ENCODE measurements around the gene GPR83.

GPR83 gene

DNA sequence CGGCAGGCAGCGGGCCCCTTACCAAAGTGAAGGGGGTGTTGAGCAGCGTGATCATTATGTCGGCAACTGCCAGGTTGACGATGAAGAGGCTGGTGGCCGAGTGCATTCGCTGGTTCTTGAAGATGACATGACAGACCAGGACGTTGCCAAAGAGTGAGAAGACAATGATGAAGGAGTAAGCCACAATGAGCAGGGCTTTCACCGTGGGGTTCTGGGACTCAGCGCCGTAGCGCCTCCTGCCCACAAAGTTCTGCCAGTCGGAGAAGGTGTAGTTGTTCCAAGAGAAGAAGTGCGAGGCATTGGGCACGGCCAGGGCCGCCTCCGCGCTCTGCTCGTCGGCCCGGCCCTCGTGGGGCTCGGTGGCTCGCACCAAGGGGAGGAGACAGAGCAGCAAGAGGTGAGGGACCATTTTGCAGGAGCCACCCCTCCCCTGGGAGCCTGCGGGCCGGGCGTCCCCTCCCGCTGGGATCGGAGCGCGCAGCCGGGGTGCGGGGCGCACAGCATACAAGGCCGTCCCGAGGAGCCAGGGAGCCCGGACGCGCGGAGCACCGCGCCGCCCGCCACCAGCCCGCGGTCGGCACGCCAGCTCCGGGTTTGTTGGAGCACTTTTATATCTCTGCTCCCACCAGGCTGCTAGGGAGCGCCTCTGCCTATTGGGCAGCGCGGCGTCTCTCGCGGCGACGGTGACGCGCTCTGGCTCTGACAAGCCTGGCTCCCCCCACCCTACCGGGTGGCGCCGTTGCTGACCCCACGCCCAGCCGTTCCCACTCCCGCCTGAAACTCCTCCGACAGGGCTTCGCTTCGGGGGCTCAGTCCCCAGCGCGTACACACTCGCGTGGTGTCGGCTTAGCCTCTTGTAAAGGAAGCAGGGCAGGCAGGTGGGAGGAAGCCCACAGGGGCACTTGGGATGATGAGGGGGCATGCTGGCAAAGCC, at the start of gene GPR83:
Gene GPR83 (minus strand): TSS at position 581 of the 934 bp plus-strand sequence. CDS start 172 bp downstream, at position 409.
- DNase-seq (ENCODE audit: low read depth) = no peak

DNA sequence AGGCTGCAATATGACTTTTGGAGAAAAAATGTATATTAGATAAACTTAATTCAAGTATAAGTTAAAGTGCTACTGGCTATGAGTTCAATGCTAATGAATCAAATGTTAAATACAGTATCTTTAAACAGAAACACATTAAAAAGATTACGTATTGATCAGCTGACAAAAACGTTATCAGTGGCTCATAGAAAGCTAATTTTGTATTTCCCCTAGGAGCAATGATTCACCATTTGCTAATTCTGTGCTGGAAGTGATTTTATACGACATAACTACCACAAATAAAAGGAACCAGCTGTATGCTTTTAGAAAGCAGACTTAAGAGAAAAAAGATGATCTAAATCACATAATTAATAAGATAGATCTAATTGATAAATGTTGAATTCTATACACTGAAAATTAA, 48.8 kb upstream of the GPR83 start:
- peak; percentile 6 for DNase-seq (ENCODE audit: low read depth)
- H3K4me3 ChIP-seq (ENCODE audit: low read depth, low read length) = no peak overlapping the region

More for the DNA sequence above, at the start of gene GPR83:
- H3K4me3 ChIP-seq (ENCODE audit: low read depth, low read length) = peak within 1 kb of the TSS; percentile 47

DNA sequence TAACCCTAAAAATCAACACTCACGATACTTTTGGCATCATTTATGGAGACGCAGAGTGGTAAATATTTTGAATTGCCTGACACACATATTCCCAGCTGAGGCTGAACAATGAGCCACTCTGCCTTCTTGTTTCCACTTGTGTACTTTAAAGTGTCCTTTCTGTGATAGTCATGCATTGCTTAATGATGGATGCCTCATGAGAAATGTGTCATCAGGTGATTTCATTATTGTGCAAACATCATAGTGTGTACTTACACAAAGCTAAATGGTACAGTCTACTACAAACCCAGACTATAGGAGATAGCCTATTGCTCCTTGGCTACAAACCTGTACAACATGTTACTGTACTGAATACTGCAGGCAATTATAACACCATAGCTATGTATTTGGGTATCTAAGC, 48.2 kb upstream of the GPR83 start:
- DNase-seq (ENCODE audit: low read depth) = peak; percentile 75
- no peak overlapping the region for H3K4me3 ChIP-seq (ENCODE audit: low read depth, low read length)

DNA sequence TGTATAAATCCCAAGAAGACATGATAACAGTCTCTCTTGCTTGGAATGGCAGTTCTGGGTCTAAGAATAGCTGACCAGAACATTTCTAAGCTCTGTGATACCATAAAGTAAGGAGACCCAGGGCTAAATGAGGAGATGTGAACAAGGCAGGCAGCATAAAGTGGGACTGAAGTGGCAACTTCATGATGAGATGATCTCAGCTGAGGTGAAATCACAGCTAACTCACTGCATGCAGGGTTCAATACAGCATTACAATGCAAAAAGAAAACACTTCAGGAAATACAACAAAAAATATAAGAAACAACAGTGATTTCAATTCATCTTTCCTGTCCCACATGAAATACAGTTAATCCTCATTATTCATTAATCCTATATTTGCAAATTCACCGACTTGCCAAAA, 47.8 kb upstream of the GPR83 start:
- DNase-seq (ENCODE audit: low read depth) = no peak

DNA sequence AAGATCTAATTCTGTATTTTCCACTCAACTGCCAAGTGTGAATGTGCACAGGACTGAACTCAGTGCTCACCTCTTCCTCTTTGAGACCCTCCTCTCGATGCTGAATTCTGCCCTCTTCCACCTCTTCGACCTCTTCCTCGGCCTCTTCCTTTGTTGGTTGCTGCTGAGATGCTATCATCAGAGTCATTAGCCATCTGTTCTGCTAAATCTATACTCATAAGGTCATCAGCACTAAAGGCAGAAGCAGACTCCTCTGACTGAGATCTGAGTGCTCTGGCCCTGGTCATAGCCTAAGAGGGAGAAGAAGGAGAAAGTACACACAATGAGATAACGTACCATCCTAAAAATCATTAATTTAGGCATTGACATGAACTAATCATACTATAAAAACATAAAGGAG, 45.9 kb upstream of the GPR83 start:
- H3K4me3 ChIP-seq (ENCODE audit: low read depth, low read length) = no peak overlapping the region
- DNase-seq (ENCODE audit: low read depth) = no peak

More for the DNA sequence above, 47.8 kb upstream of the GPR83 start:
- H3K4me3 ChIP-seq (ENCODE audit: low read depth, low read length) = no peak overlapping the region

DNA sequence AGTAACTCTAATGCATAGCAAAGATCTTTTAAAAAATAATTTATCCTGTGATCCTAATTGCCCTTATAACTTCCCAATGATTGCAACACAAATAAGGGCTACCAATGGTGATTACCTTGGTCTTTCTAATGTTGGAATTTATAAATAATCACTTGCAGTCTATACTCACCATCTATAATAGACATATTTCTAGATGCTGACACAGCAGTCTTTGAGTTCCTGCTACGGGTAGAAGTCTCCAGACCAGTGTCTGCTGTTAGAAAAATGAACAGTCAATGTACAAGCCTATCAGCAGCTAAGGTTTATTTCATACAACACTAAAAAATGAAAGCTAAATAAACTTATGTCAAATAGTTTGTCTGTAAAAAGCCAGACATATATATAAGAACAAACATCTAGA, 44.4 kb upstream of the GPR83 start:
- no peak for DNase-seq (ENCODE audit: low read depth)

DNA sequence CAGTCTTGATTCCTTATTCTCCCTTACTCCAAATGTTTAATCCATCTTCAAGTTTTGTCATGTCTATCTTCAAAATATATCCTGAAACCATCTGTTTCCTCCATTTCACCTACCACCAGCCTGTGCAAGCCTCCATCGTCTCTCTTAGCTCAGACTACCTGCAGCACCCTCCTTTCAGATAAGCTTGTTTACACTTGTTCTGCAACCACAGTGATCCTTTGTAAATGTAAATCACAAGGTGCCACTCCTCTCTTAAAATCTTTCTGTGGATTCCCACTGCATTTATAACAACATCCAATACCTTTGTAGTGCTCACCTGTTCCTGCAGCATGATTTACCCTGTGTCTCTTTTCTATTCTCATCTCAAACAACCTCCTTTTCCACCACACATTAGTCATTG, 31.8 kb upstream of the GPR83 start:
- no peak for DNase-seq (ENCODE audit: low read depth)
- H3K4me3 ChIP-seq (ENCODE audit: low read depth, low read length) = no peak overlapping the region

More for the DNA sequence above, 44.4 kb upstream of the GPR83 start:
- no peak overlapping the region for H3K4me3 ChIP-seq (ENCODE audit: low read depth, low read length)

DNA sequence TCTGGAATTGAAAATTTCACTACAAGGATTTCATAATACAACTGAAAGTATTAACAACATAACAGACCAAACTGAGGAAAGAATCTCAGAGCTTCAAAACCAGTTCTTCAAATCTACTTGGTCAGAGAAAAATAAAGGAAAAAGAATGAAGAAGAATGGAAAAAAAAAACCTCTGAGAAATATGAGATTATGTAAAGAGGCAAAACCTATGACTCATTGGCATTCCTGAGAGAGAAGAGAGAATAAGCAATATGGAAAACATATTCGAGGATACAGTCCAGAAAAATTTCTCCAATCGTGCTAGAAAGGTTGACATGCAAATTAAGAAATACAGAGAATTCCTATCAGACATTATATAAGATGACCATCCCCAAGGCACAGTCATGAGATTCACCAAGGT, 23.4 kb upstream of the GPR83 start:
- H3K4me3 ChIP-seq (ENCODE audit: low read depth, low read length) = no peak overlapping the region
- no peak for DNase-seq (ENCODE audit: low read depth)

DNA sequence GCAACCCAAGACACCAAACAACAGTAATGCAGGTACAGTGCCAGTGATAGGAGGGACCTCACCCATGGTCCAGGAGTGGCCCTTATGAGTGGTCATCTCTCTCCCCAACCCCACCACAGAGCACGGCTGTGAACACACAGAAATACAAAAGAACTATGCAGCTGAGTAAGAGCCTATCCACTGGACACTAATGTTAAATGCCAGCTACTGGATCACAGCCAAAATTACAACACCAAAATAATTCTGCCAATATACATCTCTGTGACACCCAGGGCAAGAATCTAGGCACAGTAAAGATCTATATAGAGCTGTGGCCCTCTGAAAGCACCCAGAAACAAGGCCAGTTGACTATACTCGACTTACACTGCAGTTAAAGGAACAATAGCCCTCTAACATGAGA, 22.8 kb upstream of the GPR83 start:
- H3K4me3 ChIP-seq (ENCODE audit: low read depth, low read length) = no peak overlapping the region
- DNase-seq (ENCODE audit: low read depth) = no peak

DNA sequence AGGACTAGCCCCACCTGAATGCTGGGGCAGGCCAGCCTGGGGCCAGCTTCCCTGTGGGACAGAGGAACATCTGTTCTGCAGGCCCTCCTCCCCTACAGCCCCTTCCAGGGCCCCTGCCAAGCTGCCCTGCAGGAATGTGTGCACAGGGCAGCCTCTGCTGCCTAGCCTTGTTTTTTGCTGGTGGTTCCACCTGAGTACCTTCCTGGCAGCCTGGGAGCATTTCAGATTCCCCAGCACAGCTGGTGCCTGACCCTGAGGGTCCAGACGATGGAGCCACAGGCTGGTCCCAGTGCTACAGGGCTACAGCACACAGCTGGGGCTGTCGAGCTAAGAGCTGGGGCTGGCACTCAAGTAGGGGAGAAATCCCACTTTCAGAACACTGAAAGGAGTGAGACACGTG, 22.3 kb upstream of the GPR83 start:
- DNase-seq (ENCODE audit: low read depth) = no peak

DNA sequence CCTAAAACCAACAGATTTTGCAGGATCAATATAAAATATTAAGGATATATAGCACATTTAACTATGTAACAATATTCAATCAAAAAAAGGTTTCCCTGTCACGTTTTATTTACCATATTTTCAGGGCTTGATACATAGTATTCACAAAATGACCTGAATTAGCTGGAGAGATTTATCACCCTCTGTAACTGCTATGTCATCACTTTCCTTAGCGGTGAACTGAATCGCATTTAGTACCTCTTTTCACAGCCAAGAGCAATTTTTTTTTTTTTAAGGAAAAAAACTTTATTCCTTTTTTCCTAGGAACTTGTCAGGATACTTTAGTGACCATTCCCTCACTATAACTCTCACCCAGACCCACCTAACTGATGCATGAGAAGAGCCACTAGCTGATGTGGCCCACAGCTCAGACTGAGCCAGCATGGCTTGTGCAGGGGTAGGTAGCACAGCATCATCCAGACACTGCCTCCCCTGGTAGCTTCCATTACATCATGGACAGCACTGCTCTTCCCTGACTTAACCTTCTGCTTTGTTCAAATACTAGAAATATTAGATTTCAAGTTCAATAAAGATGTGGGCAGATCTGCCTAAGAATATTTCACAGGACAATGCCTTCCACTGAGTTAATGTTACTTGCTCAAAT, 17.0 kb upstream of the GPR83 start:
- no peak overlapping the region for H3K4me3 ChIP-seq (ENCODE audit: low read depth, low read length)

More for the DNA sequence above, 22.3 kb upstream of the GPR83 start:
- no peak overlapping the region for H3K4me3 ChIP-seq (ENCODE audit: low read depth, low read length)

DNA sequence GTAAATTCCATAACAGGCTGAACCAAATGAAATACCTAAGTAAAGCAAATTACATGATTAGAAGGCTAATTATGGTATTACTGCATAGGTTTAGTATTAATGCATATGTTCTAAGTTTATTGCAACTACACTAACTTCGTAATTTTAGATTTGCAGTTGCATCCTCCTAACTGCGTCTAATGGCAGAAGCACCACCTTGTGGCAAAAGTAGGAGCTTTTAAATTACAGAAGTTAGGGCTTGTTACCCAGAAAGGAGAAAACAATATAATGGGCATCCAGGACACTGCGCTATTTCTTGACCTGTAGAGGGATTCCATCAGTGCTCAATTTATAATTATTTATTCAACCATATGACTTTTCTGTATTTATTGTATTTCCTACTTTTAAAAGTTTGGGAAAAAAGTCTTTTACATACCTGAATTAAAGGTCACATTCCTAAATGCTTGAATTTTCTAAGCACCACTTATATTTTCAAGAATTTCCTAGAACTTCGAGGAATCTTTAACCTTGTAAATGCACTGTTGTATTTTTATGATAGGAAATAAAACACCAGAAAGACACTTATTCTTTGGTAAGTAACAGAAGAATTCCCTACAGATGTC, 16.3 kb upstream of the GPR83 start:
- DNase-seq (ENCODE audit: low read depth) = peak; percentile 4
- H3K4me3 ChIP-seq (ENCODE audit: low read depth, low read length) = no peak overlapping the region

More for the DNA sequence above, 17.0 kb upstream of the GPR83 start:
- DNase-seq (ENCODE audit: low read depth) = no peak

DNA sequence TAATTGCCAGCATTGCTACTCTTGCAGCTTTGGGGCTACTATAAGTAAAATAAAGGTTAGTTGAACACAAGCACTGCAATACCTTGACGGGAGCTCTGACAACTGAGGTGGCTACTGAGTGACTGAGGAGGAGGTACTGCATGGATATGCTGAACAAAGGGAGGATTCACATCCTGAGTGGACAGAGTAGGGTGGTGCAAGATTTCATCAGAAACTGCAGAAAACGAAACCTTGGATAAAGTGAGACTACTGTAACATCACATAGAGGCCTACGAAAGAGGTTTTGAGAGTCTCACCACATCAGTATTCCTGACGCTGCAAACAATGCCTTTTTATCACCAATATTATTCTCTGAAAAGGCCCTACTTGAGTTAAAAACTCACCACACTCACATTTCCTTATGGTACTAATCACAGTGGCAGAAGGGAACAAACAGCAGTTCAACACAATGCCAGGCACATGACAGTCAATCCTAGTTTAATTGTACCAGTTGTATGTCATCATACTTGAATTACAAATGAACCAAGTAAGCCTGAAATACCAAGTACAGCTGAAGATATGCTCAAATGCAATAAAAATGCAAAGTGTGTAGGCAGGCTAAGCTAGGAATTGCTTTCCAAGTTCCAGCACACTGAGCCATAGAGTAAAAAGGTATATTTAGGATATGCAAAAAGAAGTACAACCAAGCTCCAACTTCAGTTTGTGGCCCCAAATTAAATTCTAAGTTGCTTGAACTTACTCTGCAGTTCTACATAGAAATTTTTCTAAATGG, 4.0 kb upstream of the GPR83 start:
- DNase-seq (ENCODE audit: low read depth) = no peak
- no peak overlapping the region for H3K4me3 ChIP-seq (ENCODE audit: low read depth, low read length)

DNA sequence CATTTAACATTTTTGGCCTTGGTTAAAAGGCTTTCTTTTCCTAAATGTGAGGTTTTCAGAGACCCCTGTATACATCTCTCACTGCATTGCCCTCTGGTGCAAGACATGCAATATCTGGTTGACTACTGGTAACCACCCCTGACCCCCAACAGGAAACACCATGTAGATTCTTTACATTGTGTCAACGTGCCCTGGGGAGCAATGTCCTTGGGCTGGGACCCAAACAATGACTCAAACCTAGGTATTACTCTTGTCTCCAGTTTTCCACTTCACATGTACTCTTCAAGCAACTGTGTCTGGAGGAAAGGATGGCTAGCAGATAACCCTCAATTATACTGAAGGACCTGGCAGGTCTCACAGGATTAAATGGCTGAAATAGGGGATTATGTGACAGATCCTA, 1.1 kb upstream of the GPR83 start:
- no peak for DNase-seq (ENCODE audit: low read depth)

DNA sequence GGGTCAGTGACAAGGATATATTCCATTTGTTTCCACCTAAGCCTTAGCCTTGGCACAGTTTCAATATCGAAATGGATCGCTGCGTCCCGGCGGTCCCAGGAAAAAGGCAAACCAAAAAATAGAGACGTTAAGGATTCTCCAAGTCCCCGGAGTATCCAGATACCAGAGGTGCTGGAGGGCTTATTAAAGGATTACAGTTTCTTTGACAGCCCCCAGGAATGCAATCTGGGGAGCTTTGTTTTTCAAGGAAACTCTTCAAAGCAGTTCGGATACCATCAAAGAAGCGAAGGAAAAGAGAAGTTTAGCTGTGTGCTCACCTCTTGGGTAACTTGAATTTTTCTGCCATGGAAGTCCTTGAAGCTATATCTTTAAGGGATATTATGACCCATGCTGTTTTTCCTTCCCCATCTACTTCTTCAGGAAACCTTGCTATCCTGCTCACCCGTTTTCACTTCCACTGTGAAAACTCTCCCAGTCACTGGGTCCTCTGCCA, 600 bp upstream of the GPR83 start:
- no peak for DNase-seq (ENCODE audit: low read depth)
- peak overlapping the region; percentile 47 for H3K4me3 ChIP-seq (ENCODE audit: low read depth, low read length)

More for the DNA sequence above, 1.1 kb upstream of the GPR83 start:
- H3K4me3 ChIP-seq (ENCODE audit: low read depth, low read length) = no peak overlapping the region

DNA sequence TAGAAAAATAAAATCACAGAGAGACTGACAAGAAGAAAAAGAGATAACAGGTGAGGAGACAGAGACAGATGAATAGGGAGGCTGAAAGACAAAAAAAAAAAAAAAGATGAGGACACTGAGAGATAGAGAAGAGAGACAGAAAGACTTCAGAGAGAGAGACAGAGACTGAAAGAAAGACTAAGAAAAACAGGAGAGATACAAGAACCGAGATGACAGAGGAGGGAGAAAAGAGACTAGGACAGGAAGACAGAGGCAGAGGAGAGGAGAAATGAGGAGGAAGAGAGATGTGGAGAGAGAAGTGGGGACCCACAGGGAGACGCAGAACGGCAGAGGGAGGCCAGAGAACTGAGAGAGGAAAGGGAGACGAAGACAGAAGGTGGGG, 771 bp downstream of the GPR83 start:
- DNase-seq (ENCODE audit: low read depth) = no peak
- H3K4me3 ChIP-seq (ENCODE audit: low read depth, low read length) = no peak overlapping the region

DNA sequence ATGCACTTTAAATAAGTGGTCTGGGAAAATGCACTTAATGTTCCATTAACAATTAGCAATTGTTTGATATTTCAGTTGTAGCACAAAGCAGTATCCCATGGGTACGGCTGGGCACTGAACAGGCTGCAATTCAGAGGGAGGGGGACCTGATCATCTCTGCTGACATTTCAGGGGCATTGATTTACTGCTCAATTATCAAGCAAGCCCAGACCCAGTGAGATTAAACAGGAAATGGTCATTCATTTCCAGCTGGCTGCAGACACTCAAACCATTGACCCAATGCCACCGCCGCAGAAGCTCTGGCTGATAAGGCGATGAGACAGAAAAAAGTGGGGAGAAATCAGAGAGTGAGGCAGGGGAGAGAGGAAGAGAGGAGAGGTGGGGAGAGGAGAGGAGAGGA, 1.2 kb downstream of the GPR83 start:
- no peak for DNase-seq (ENCODE audit: low read depth)
- H3K4me3 ChIP-seq (ENCODE audit: low read depth, low read length) = no peak overlapping the region

DNA sequence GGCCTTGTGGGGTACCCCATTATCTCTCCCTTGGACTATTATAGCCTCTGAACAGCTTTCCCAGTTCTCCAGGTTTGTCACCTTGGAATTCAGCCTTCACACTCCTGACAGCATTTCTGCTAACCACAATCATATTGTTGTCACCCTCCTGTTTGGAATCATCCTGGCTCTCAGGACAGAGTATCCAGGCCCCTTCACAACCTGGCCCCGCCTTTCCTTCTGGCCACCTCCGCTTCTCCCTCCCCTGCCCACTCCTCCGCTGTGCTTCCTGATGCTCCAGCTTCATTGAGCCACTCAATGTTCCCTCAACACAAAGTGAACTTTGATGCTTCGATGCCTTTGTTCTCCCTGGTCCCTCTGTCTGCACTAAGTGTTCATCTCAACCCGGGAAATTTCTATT, 3.1 kb downstream of the GPR83 start:
- no peak overlapping the region for H3K4me3 ChIP-seq (ENCODE audit: low read depth, low read length)

DNA sequence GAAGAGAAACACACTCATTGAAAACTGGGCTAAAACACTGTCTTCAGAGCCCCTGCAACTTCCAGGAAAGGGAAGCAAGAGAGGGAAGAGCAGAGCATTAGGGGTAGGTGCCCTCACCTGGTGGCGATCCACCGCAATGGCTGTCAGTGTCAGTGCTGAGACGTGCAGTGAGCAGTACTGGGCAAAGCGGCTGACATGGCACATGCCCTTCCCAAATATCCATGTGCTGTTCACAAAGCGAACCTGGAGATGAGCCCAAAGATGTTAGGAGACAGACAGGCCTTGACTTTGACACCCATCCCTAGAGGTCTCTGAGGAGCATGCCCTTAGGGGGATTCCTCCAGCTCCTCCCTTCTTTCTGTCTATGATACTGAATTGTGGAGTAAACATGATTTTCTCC, 4.9 kb downstream of the GPR83 start:
- no peak for DNase-seq (ENCODE audit: low read depth)
- H3K4me3 ChIP-seq (ENCODE audit: low read depth, low read length) = no peak overlapping the region

More for the DNA sequence above, 3.1 kb downstream of the GPR83 start:
- DNase-seq (ENCODE audit: low read depth) = no peak
